NCI-H345 (cell line): ENCODE measurements around the gene ITGB6.
A peak's percentile ranks its signal among the peaks of the same experiment; 100 is the strongest.

Experiments
- DNase-seq: peaks from one replicate; lab custom pipeline; 2025; lab: John Stamatoyannopoulos, UW

Gene ITGB6

DNA sequence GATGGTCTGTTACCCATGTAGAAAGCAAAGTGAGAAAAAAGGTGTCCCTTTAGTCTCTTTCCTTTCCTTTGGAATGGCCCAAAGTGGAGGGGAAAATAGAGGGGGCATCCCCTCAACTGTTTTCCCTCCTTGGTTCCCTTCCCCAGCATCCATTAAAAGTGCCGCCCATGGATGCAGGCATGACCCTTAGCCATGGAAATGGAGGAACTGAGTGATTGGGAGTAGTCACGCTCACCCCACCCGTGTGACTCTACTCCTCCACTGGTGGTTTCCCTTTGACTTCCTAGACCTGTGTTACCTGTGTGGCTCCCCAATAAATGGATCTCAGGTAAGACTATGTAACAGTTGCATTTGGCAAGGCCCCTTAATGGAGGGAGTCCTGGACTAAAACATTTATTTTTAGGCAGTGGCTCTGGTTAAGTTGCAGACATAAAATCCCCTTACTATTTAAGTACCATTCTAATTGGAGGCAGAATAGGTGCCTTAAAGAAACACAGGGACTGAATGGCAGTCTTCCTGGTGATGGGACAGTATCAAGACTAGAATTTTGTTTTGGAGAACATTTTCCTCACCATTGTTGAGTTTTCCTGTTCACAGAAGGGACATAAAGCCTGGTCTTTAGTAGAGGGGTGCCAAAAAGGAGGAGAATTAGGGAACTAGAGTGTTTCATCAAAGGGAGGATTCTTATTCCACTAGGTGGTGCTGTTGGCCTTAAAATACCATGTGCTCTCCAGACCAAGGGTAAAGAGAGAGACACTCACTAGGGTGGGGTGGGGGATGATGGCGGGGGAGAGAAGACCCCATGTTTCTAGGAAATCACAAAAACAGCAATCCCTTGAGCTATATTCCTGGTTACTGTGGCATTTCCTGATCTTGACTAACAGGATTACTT lies 112.0 kb downstream of the ITGB6 start:
- DNase-seq: no peak

DNA sequence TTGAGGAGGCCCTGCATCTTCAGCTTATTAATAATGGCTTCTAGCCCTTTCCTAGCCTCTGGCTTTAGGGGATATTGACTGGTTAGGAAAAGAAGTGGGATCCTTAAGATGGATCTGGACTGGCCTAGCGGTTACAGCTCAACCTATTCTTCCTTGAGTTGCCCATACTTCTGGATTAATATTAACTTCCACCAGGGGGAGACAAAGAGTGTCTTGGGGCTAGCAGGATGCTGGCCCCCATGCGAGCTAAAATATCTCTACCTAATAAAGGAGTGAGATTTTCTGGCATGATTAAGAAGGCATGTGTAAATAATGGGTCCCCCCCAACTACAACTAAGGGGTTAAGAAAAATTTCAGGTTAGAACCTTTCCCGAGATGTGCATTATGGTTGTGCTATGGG lies 114.4 kb downstream of the ITGB6 start:
- DNase-seq: no peak

DNA sequence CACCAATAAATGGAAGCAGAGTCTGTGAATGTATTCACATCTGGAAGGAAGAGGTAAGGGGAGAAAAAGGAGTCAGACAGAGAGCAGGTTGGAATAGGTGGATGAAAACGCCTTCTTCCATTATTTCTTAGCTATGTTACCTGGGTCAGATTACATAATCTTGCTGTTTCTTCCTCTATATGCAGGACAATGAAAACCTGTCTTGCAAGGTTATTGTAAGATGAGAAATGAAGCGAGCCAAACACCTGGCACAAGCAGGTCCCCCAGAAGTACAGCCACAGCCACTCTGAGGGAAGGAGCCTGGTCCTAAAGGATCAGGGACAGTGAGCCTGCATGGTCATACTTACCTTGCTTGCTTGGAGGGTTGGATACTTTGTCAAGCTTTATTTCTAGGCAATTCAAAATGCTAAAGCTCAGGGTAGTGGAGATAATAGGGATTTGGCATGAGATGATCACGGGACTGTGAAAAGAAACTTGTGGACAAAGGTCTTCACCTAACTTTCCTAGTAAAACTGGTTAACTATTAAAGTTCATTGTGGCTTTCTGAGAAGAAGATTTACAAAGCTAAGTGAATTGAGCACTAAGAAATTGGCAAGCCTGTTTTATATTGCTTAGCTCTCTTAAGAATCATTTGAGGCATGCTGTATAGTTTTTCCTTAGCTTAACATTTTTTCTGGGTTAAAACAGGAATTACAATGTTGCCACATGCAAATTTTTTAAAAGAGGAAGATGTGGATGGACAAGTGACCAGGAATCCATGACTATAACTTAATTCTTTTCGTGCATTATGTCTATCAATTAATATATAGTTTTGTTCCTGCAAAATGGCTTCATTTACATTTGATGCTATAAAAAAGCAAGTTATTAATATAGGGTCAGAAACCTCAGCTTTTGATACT lies 121.9 kb downstream of the ITGB6 start:
- DNase-seq: no peak

DNA sequence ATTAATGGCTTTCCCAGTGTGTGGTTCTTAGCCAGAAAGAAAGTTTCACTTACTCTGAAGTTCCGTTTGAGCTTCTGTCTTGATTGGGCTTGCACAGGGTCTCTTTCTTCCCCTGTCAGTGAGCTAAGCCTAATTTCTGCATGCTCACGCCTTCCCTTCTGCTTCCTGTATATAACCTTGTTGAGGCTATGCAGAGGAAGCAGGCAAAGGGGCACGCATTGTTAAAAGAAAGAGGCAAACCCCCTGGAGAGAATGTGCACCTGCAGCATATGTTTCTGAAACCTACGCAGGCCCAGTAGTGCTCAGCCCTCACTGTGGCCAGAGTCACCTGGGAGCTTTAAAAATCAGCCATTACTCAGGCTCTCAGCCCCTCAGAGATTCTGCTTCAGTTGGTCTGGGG lies 123.2 kb downstream of the ITGB6 start:
- DNase-seq: peak; percentile 27

DNA sequence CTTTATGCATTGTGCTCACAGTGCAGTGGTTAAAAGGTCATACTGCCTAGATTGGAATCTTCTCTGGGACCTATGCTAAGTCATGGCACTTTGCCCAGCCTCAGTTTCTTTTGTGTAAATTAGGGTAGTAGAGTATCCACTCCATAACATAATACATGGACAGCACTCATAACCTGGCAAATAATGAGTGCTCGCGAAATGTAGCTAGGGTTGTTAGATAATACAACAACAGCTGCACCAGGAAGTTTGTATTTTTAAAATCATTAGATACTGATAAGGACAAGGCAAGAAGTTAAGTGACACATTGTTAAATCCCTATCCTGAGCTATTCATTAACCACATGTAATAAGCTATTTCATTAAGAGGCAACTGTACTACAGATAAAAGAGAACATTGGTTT lies 123.8 kb downstream of the ITGB6 start:
- DNase-seq: no peak

DNA sequence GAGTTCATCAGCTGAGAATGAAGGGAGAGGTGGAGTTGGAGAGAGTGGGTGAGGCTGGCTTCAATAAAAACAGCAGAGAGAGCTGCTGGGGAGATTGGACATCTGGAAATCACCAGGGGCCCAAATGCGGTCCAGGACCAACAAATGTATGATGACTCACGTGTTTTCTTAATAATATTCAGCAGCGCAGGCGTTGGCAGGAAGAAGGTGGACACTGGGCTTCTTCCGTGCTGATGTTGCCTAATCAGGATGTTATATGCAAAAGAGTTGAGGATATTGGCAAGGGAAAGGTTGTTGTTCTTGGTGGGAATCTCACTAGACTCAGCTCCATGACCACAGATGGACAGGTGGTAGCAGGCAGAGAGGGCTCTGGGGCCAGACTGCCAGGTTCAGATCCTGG lies 124.9 kb downstream of the ITGB6 start:
- no peak for DNase-seq

DNA sequence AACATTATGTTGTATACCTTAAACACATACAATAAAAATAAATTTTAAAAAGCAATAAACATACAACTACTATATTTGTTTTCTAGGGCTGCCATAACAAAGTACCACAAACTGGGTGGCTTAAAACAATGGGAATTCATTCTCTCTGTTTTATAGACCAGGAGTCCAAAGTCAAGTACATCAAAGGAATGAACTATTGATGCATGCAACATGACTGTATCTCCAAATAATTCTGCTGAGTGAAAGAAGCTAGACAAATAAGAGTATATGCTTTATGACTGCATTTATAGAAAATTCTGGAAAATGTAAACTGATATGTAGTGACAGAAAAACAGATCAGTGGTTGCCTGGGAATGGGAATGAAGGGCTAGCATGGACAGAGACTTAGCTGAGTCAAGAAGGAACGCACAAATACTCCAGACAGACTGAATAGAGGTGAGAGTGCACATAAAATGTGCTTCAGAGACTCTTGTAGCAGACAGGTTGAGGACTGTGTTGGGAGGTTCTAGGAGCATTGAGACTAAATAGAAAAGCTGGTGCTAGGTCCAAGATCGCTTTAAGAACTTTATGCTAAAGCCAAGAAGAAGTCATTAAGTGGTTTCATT lies 126.7 kb downstream of the ITGB6 start:
- no peak for DNase-seq

DNA sequence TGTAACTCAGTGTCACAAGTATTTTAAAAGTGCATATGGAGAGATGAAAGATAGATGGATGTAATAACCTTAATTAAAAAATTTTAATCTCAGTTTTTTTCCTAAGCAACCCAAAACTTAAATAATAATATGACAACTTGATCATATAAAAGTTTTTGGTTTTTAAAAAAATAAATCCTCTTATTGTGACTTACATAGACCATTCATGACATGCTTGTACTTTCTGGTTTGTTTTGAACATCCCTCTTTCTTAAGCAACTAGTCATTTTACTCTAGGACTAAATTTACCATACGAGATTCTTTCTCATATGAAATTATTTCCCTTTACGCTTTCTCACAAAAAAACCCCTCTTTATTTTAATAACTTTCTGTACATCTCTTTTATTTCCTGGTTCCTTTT lies 131.2 kb downstream of the ITGB6 start:
- DNase-seq: no peak

DNA sequence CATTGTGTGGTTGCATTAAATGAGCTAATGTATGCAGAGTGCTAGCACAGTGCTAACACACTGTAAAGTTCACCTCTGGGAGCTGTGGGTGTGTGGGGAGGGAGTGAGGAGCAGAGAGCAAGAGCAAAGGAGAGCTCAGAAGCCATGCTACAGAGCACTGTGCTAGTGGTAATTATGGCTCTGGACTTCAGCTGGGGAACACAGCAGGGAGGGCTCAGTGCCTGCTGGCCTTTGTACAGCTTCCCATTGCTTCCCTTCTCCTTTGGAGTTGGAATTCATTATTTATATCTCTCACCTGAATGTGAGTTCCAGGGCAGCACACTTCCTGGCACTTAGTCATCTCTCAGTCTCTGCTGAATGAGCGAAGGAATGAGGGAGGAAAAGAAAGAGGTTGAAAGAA lies 135.2 kb downstream of the ITGB6 start:
- no peak for DNase-seq

DNA sequence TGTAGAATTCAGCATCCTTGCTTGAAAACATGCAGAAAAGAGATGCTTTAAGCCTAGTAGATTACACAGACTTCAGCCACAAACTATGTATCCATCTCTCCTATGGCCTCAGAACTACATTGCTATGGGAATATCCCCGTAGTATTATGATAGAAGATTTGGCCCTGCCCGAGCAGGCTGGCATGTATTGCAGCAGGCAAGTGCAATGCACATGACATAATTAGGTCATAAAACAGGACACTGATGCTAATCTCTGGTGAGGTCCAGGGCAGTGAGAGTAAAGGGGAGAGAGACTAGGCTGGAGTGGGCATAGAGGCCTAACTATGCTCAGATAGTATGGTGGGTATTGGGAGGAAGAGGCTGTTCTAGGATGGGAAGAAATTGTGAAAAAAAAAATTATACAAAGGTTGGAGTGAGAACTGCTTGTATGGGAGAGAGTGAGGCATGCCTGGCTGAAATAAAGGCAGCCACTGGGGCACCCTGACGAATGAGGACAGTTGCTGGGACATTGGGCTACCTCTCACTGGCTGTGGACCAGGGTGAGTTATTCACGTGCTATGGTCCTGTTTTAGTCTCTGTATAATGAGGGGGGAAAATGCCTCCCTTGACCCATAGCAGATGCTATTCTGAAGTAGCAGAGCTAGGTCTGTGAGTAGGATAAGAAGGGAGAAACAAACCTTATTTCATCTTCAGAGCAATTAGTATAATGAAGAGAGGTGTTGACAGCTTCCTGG lies 136.0 kb downstream of the ITGB6 start:
- DNase-seq: no peak

DNA sequence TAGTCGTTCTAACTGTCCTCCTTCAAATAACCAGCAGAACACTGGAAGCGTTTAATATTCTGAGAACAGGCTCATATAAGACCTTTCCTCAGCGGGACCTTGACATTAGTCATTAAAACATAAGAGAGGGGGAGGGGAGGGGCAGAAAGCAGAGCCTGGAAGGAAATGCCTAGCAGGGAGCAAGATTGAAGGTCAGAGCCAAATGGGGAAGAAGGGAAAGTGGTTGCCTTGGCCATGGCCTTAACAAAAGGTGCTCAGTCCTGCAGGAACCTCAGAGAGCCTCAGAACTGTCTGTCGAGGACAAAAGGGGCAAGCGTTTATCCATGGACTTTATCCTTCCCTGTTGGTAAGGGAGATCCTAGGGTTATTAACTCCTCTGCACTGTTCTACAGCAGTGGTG lies 136.8 kb downstream of the ITGB6 start:
- DNase-seq: no peak

DNA sequence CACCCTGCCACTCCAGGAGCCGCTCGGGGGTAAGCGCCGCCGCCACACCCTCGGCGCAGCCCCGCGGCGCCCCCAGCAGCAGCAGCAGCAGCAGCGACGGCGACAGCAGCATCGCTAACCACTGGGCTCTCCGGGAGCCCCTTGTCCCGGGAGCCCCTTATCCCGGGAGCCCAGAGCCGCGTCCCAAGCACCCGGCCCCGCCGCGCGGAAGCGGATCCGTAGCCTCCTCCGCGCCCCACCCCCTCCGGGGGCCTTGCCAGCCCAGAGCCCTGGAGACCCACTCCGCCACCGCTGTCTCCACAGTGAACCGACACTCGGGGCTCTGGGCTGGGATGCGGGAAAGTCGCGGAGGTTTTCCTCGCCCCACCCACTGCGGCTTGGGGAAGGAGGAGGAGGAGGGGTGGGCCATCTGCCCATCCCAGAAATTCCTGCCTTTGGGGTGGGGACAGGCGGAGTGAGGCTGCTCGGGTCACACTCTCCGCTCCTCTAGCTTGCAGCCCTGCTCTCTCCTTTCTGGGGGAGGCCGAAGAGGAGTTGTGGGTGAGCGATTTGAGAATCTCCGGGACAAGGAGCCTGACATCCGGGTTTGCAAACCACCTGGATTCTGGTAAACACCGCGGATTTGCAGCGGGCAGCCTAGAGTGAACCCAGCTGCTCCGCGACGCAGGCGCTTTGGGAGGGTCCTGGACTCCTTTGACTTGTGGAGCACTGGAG lies 137.6 kb downstream of the ITGB6 start, which contains the start of gene PLA2R1:
PLA2R1 (minus strand) TSS at position 324 of the 714 bp plus-strand sequence; CDS start at position 112, 212 bp downstream.
- DNase-seq: no peak

DNA sequence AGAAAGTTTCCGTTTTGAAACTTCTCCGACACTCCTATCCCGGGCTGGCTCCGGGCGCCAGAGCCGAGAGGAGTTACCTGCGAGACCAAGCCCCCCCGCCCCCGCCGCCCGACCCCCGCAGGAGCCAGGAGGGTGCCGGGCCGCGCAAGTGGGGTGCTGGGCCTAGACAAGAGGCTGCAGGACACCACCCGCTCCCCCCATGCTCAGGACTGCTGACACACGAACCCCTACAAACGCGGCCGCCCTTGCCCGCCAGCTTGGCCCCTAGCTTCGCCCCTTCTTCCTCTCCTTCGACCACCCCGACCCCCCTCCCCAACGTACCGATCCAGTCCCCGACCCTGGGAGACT lies 138.2 kb downstream of the ITGB6 start:
- no peak for DNase-seq

DNA sequence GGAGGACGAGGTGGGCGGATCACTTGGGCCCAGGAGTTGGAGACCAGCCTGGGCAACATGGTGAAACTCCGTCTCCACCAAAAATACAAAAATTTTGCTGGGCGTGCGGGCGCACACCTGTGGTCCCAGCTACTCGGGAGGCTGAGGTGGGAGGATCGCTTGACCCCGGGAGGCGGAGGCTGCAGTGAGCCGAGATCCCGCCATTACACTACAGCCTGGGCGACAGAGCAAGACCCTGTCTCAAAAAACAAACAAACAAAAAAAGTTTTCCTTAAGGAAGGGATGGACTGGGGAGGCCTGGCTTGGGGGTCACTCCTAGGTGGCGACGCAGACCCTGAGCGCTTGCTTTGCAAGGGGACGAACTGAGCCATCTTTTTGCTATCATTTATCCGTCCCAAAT lies 138.5 kb downstream of the ITGB6 start:
- DNase-seq: no peak

DNA sequence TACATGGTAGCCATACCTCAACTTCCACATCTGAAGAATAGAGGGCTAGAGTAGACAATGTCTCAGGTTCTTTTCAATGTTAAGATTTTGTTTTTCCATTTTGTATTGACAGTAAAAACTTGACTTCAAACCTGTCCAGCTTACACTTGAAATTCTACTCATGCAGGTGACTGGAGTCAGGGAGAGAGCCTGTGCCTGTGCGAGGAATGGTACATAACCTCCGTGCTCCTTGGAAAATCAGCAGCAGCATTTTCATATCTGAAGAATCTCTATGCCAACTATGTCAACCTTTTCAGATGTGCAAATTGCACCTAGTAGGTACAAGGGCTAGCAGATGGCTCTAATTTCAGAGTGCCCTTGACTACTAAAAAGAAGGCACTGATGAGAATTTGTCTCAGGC lies 139.8 kb downstream of the ITGB6 start:
- no peak for DNase-seq

DNA sequence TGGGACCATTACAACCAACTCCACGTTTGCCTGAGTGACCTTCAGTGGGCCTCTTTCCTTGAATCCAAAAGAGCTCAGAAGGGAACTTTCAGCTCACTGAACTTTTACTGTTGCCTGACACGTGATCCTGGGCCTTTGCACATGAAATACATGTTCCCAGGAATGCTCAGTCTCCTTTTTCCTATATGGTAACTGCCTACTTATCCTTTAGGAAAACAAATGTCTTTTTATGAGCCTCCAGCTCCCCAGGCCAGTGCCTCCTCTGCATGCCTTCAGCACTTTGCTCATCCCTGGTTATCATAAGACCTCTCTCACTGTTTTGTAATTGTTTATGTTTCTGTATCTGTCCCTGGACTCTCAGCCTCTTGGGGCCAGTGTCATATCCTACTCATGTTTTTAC lies 142.7 kb downstream of the ITGB6 start:
- DNase-seq: no peak

DNA sequence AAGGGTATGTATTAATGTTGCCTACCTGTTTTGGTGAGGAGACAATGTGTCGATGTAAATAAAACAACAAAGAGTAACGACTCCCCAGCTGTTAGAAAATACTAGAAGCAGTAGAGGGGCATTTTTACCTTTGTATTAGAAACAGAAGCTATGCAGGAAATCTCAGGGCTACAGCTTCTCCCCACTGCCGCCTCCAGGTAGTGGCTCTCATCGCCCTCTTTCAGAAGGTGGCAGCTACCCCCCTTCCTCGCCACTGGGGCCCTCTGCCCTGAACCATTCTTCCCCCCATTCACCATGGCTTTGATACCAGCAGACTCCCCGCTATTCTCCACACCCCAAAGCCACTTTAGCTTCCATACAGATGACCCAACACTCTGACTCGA lies 144.4 kb downstream of the ITGB6 start:
- DNase-seq: no peak

DNA sequence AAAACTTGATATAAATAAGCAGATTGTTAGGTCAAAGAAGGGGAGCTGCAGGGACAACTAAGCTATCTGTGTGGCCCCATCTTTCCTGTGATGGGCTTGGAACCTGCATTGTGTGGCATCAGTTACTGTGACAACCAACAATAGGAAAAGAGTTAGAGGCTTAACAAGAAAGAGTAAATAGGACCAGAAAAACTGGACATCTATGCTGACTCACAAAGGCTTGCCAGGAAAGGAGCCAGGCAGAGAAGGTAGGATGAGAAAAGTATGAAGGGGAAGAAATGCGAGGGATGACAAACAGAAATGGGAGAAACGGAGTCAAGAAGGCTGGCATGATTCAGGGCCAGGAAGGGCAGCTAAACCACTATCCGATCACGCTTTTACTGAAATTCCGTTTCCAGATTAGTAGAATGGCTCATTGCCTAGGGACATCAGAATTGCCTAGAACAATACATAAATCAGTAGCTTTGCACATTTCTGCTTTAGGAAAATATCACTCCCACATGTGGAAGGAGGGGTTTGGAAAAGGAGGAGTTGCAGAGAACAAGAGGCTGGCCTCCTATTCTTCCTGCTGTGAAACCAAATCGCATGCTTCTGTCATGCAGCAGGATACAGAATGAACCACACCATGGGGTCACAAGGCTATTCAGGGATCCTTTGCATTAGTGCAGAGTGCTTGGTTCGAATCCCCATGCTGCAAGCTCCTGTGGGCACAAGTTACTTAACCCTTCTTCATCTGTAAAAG lies 144.9 kb downstream of the ITGB6 start:
- DNase-seq: no peak

DNA sequence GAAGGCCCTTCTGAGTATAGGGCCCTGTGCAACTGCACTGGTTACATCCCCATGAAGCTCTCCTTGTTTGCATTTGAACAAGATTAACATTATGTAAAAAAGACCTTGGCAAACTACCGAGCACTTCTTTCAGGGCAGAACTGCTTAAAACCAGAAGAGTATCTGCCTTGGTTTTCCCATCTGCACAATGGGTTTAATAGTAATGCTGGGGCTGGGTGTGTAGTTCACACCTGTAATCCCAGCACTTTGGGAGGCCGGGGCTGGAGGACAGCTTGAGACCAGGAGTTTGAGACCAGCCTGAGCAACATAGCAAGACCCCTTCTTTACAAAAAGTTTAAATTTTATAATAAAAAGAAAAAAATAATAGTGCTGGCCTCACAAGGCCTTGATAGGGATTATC lies 146.1 kb downstream of the ITGB6 start:
- no peak for DNase-seq

DNA sequence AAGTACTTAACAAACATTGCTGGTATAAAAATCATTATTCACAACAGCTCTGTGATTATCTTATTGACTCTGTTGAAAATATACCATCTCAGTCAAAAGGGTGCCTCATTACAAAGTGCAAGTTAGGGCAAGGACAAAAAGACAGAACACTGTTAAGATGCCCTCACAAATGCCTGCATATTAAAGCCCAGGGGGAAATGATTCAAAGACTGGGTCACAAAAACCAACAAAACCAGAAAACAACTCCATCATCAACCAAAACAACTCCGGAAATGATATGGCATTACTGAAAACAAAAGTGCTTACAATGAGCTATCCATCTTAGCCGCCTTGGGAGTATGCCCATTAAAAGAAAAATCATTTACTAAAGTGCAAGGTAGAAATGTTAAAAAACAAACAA lies 147.5 kb downstream of the ITGB6 start:
- DNase-seq: no peak

DNA sequence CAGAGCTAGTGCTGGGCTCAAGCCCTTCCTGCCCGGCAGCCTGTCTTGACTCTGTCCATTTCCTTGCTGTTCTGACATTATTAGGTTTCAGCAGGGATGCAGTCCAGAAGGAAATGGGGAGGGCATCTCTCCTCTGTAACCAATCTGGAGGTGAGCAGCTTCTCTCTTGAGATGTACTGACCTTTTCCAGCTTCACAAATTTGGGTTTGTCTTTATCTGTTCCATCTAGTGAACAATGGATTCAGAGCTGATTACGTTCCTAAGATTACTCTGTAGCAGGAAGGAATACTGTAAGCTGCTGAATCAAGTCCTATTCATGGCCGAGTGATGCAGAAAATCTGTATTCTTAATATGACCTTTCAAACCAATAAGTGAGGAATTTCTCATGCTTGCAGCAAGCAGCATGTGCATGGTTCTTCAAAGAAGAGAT lies 148.7 kb downstream of the ITGB6 start:
- DNase-seq: no peak
